HL-60 (cell line): Measurements from ENCODE around the gene GIT2.
A peak's percentile ranks its signal among the peaks of the same experiment; 100 is the strongest.

ENCODE experiments used
- DNase-seq, 2 experiments: peaks; one replicate each; pipeline ENCODE4 v3.0.0-alpha.2; 2010 to 2020; ENCODE audit warnings: low read depth in 1 of 2, low spot score in 1 of 2
- H3K27ac ChIP-seq: fragments of 250-450 bp; sonication (Bioruptor Pico); replicated peaks from 2 replicates; pipeline ENCODE4 v1.5.1; 2020; ENCODE audit warnings: mild to moderate bottlenecking, moderate library complexity
- H3K27me3 ChIP-seq: fragments of 250-450 bp; sonication (Bioruptor Pico); 2 replicates; pipeline ENCODE4 v1.5.1; 2021; ENCODE audit warnings: mild to moderate bottlenecking, moderate library complexity; ENCODE audit not compliant: insufficient read depth, poor library complexity, severe bottlenecking
- H3K4me3 ChIP-seq: replicated peaks from 2 replicates; pipeline ENCODE4 v1.5.1; 2011; ENCODE audit warnings: mild to moderate bottlenecking, control low read depth, low read length; ENCODE audit not compliant: insufficient read depth
- GABPA ChIP-seq: IDR thresholded peaks from 2 replicates; pipeline ENCODE4 v1.6.1; 2012; ENCODE audit warnings: low read depth
- POLR2AphosphoS5 ChIP-seq: IDR thresholded peaks from 2 replicates; pipeline ENCODE4 v1.6.1; 2012; ENCODE audit warnings: low read depth
- SPI1 ChIP-seq: IDR thresholded peaks from 2 replicates; pipeline ENCODE4 v1.6.1; 2012; ENCODE audit warnings: low read depth, mild to moderate bottlenecking, borderline replicate concordance
- TF ChIP-seq, protein P1 (sequence below): IDR thresholded peaks from one replicate; pipeline ENCODE4 v1.5.1; 2011; ENCODE audit warnings: low read length, control low read depth, inconsistent platforms; ENCODE audit not compliant: insufficient read depth
- TF ChIP-seq, protein P2 (sequence below): IDR thresholded peaks from 2 replicates; pipeline ENCODE4 v1.6.1; 2012; ENCODE audit warnings: low read depth; ENCODE audit not compliant: insufficient replicate concordance

GIT2 gene

DNA sequence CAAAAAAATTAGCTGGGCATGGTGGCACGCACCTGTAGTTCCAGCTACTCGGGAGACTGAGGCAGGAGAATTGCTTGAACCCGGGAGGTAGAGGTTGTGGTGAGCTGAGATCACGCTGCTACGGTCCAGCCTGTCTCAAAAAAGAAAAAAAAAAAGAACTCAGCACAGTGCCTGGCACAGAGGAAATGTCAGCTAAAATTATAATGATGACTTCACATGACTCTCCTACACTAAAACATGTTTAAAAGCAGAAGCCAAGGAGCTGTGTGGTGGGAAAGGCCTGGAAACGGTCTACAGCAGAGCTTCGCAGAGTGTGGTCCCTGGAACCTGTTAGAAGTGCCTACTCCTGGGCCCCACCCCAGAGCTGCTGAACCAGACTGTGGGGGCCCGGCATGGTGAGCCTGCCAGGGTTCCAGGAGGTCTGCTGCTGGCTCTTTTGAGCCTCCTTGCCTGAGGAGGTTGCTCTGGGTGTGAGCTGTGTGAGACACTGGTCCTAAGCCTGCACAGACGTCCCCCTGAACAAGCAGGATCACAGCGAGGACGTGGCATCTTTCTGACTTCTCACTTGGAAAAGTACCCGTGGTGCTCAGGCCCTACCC lies 68.0 kb downstream of the GIT2 start:
- no peak for DNase-seq
- Histone ChIP-seq H3K27ac (no peak overlapping the region), H3K27me3 (no peaks in the 10 kb centered on the region), H3K4me3 (no peak overlapping the region)
- TF ChIP-seq GABPA, result no peak
- TF ChIP-seq, protein P1, sequence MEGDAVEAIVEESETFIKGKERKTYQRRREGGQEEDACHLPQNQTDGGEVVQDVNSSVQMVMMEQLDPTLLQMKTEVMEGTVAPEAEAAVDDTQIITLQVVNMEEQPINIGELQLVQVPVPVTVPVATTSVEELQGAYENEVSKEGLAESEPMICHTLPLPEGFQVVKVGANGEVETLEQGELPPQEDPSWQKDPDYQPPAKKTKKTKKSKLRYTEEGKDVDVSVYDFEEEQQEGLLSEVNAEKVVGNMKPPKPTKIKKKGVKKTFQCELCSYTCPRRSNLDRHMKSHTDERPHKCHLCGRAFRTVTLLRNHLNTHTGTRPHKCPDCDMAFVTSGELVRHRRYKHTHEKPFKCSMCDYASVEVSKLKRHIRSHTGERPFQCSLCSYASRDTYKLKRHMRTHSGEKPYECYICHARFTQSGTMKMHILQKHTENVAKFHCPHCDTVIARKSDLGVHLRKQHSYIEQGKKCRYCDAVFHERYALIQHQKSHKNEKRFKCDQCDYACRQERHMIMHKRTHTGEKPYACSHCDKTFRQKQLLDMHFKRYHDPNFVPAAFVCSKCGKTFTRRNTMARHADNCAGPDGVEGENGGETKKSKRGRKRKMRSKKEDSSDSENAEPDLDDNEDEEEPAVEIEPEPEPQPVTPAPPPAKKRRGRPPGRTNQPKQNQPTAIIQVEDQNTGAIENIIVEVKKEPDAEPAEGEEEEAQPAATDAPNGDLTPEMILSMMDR, result no peak
- TF ChIP-seq, protein P2, sequence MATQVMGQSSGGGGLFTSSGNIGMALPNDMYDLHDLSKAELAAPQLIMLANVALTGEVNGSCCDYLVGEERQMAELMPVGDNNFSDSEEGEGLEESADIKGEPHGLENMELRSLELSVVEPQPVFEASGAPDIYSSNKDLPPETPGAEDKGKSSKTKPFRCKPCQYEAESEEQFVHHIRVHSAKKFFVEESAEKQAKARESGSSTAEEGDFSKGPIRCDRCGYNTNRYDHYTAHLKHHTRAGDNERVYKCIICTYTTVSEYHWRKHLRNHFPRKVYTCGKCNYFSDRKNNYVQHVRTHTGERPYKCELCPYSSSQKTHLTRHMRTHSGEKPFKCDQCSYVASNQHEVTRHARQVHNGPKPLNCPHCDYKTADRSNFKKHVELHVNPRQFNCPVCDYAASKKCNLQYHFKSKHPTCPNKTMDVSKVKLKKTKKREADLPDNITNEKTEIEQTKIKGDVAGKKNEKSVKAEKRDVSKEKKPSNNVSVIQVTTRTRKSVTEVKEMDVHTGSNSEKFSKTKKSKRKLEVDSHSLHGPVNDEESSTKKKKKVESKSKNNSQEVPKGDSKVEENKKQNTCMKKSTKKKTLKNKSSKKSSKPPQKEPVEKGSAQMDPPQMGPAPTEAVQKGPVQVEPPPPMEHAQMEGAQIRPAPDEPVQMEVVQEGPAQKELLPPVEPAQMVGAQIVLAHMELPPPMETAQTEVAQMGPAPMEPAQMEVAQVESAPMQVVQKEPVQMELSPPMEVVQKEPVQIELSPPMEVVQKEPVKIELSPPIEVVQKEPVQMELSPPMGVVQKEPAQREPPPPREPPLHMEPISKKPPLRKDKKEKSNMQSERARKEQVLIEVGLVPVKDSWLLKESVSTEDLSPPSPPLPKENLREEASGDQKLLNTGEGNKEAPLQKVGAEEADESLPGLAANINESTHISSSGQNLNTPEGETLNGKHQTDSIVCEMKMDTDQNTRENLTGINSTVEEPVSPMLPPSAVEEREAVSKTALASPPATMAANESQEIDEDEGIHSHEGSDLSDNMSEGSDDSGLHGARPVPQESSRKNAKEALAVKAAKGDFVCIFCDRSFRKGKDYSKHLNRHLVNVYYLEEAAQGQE, result no peak
- TF ChIP-seq SPI1, result no peak
- no peak for TF ChIP-seq POLR2AphosphoS5

DNA sequence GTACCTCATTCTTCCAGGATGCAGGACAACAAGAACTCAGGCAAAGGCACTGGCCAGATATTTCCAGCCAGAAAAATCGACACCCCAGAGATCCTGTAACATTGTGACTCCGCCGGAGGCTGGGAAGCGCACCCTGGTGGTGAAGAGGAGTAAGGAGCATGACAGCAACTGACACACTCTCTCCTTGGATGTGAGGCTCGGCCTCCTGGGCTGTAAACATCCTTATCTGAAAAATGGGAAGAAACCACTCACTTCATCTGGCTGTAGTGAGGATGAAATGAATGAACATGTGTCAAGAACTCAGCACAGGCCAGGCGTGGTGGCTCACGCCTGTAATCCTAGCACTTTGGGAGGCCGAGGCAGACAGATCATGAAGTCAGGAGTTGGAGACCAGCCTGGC lies 68.5 kb downstream of the GIT2 start:
- Histone ChIP-seq H3K27me3 (no peaks in the 10 kb centered on the region), H3K27ac (no peak overlapping the region), H3K4me3 (no peak overlapping the region)
- peak in 1 of 2 experiments; percentile 40 for DNase-seq
- no peak for TF ChIP-seq POLR2AphosphoS5
- no peak for TF ChIP-seq GABPA
- TF ChIP-seq, protein P2, result no peak
- no peak for TF ChIP-seq SPI1
- TF ChIP-seq, protein P1, result peak; percentile 67

DNA sequence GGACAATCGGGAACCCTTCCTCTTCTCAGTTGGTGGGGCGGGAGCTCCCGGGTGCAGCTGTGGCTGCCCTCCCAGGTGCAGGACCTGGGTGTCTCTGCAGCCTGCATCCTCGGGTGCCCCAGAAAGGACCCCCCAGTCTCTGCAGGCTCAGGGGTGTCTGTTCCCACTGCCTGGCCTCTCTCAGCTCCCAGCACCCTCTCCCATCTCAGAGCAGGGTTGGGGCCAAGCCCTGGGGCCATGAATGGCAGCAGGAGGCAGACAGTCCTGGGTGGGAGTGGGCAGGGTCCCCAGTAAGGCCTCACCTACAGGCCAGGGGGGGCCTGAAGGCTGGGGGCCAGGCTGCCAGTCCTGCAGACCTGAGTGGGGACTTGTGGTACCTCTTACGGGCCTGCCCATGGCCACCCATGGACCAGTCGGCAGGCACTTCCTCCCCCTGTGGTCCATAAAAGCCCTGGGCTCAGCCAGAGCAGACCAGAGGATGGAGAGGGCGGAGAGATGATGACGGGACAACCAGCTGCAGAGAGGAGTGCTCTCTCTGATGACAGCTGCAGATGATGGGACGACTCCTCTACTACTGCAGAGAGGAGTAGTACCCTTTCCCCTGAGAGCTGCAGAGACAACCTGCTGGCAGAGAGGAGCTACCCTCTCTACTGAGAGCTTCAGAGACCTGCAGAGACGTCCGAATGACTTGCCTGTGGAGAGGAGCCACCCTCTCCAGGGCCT lies 69.5 kb downstream of the GIT2 start:
- H3K27me3 ChIP-seq, result no peaks in the 10 kb centered on the region
- TF ChIP-seq, protein P1, result no peak
- H3K27ac ChIP-seq, result no peak overlapping the region
- no peak for DNase-seq
- H3K4me3 ChIP-seq, result no peak overlapping the region

DNA sequence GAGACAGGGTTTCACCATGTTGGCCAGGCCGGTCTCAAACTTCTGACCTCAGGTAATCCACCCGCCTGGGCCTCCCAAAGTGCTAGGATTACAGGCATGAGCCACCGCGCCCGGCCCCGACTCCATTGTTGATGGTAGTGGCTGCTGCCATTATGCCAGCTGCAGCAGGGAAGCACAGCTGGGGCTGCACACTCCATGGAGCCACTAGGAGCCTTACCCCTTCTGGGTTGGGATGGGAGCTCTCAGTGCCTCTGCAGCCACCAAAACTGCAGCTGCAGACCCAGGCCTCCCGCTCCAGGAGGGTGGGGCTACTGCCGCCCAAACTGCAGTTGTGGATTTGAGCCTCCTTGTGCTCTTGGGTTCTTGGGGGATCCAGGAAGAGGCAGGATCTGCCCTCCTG lies 70.2 kb downstream of the GIT2 start:
- Histone ChIP-seq H3K27ac (no peak overlapping the region), H3K4me3 (no peak overlapping the region), H3K27me3 (no peaks in the 10 kb centered on the region)
- no peak for TF ChIP-seq GABPA
- no peak for DNase-seq
